AG10803 (cell line): ENCODE measurements around the gene TFAP2A.

Experiments used
- DNase-seq: peaks from one replicate; pipeline ENCODE4 v3.0.0; 2010; ENCODE audit warnings: low read depth
- H3K4me3 ChIP-seq: 2 replicates; pipeline ENCODE4 v1.5.1; 2011; ENCODE audit warnings: mild to moderate bottlenecking, low read length, control low read depth
- TF ChIP-seq, protein P1 (sequence below): conservative IDR thresholded peaks from 2 replicates; pipeline ENCODE4 v1.5.1; 2011; ENCODE audit warnings: mild to moderate bottlenecking, low read length, control low read depth, inconsistent platforms

TFAP2A gene

DNA sequence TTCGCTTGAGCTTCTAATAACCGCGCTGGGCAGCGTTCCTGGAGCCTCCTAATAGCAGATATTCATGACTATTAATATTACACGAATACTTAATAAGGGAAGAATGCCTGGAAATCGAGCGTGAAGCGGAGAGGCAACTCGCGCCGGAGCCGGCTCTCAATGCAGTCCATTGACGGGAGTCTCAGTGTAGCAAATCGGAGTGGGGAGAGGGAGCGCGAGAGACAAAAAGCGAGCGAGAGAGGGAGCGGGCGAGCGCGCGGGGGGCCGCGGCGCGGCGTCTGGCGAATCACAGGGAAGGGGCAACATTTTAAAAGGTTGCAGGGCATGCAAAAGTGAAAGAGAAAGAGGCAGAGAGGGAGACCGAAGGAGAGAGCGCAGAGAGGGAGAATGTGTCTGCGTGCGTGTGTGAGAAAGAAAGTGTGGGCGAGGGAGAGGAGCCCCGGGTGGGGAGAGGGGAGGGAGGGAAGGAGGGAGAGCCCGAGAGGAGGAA lies 2.9 kb downstream of the TFAP2A start:
- TF ChIP-seq, protein P1, sequence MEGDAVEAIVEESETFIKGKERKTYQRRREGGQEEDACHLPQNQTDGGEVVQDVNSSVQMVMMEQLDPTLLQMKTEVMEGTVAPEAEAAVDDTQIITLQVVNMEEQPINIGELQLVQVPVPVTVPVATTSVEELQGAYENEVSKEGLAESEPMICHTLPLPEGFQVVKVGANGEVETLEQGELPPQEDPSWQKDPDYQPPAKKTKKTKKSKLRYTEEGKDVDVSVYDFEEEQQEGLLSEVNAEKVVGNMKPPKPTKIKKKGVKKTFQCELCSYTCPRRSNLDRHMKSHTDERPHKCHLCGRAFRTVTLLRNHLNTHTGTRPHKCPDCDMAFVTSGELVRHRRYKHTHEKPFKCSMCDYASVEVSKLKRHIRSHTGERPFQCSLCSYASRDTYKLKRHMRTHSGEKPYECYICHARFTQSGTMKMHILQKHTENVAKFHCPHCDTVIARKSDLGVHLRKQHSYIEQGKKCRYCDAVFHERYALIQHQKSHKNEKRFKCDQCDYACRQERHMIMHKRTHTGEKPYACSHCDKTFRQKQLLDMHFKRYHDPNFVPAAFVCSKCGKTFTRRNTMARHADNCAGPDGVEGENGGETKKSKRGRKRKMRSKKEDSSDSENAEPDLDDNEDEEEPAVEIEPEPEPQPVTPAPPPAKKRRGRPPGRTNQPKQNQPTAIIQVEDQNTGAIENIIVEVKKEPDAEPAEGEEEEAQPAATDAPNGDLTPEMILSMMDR = no peak
- peak overlapping the region; percentile 68 for H3K4me3 ChIP-seq
- DNase-seq = peak; percentile 73

DNA sequence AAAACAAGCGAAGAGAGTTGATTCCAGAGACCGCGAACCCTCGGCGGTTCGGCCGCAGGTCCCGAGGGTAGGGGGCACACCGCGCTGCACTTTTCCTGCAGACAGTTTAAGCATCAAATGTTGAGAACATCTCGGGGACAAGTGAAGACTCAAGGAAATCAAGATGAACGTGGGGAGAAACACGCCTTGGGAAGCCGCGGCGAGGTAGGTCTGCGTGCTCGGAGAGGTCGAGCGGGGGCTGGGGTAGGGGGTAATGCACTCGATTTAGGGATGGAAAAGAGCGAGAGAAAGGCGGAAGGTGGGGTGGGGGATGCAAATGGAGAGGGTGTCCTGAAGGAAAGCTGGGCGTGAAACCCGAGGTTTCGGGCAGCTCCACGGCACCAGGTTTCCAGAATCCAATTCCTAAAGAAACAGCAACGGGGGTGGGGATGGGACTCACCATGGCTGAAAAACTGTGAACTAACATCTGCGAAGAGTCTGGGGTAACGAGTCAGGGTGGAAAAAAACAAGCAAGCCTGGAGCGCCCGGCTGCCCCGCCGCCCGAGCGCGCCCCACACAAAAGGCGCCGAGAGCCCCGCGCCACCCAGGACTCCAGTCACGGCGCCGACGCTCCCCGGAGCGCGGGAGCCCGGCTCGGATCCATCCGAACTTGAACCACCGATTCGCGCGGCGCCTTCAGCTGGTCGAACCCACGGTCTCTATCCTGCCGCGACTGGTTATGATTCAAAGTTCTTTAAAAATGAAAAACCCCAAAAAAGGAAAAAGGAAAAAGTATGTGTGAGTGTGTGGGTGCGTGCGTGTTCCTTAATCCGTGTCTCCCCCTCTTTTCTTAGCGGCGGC lies 3.5 kb downstream of the TFAP2A start:
- TF ChIP-seq, protein P1 = no peak
- no peak for DNase-seq
- peak overlapping the region; percentile 68 for H3K4me3 ChIP-seq

DNA sequence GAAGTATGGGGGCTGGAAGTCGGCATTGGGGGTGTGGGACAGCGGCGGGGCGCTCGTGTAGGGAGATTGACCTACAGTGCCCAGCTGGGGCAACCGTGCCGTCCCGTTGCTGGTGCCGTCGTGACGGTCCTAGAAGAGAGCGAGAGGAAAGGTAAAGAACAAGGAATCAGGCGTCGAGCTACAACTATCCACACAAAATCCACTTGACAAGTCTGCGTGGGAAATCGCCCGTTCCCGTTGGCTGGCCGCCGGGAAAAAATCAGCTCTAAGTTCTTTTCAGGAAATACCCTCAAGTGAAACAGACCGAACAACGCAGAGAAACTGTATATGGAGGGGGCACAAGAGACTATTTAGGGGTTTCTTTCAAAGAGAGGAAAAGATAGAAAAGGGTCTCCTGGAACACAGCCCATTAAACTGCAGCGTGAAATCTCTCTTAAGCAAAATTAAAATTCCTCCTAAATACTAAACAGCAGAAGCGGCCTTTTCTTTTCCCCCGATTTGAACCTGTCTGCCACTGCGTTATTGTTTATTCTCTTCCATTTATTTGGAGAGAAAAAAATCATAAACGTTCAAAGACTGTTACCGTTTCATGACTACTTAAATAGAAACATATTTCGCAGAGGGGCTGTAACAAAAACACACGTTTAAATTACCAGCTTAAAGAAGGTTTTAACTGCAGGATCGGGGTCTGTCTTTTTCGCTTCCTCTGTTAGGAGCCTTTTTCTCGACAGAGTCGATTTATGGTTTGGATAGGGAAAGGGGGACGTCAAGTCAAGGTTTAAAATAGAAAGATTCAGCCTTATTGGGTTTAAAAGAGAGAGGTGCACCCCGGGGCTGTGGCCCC lies 4.4 kb downstream of the TFAP2A start:
- DNase-seq = no peak
- TF ChIP-seq, protein P1 = no peak
- peak overlapping the region; percentile 68 for H3K4me3 ChIP-seq

DNA sequence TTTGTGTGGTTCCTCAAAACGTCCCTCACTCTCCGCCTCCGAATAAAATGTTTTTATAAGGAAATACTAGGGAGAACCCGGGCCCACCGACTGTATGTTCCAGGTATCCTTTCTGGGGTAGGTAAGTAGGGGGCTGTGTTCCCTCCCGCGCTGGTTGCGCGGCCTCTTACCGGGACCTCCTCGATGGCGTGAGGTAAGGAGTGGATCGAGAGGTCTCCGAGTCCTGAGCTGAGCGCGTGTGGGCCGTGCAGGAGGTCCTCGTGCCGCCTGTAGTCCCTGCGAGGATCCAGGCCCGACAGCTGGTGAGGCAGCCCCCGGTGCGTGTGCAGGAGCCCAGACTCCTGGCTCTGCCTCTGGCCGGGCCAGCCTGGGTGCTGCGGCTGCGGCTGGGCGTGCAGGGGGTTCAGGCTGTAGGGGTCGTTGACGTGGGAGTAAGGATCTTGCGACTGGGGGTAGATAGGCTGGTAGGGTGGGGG lies 5.1 kb downstream of the TFAP2A start:
- TF ChIP-seq, protein P1 = no peak
- DNase-seq = no peak
- peak overlapping the region; percentile 68 for H3K4me3 ChIP-seq

DNA sequence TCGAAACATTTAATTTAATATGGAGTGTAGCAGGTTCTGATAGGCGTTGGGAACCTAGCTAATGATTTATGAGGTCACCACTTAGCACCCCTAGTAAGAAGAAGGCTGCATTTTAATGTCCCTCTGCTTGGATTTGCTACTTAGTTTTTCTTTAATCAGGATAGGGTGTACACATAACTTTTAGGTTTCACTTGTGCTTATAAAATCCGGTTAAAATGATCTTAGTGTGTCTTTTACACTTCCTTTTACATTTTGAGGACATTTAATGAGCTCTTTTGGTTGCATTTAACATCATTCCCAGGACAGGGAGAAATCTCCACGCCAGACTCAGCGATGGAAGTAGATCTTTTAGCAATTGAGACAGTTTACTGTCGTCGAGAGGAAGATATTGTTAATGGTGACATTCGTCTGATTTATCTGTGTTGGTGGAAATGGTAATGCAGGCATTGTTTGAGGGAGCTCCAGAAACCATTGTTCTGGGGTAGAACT lies 5.6 kb downstream of the TFAP2A start:
- DNase-seq = no peak
- H3K4me3 ChIP-seq = peak overlapping the region; percentile 68
- TF ChIP-seq, protein P1 = no peak

DNA sequence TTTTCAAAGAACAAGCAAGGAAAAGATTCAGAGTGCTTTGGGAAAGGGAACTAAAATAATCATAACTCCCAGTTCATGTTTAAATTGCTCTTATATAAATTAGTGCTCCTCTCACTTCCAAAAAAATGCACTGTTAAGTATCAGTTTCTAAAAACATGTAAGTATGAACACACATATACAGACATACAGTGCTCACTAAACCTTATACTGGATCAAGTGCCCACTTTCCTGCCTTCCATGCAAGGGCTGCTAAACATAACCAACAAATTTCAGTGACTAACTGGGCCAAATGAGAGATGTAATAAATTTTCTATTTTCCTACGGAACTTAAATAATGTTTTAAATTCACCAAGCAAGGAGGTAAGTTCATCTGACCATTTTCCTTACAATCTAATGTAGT lies 6.4 kb downstream of the TFAP2A start:
- DNase-seq = no peak
- no peak overlapping the region for H3K4me3 ChIP-seq

More for the DNA sequence above, 6.4 kb downstream of the TFAP2A start:
- TF ChIP-seq, protein P1 = no peak
